Spleen (tissue), 7 donors: ENCODE measurements around the gene MAZ.

Source experiments
- POLR2A ChIP-seq, 3 donors: fragments of 450-650 bp; IDR thresholded peaks; one replicate each; pipeline ENCODE4 v1.5.1; 2017; ENCODE audit warnings: antibody characterized with exemption in 3 of 3, mild to moderate bottlenecking in 1 of 3
- TF ChIP-seq, protein P1 (sequence below), 11 experiments: fragments of 200-600 bp in 7 of 11; fragments of 450-650 bp in 4 of 11; sonication (generic) in 4 of 11; IDR thresholded peaks in 8 of 11; conservative IDR thresholded peaks in 3 of 11; 1 replicate in 7 of 11; 2 replicates in 4 of 11; pipeline versions ENCODE4 v1.4.0 to v1.8.0; 2016 to 2021; ENCODE audit warnings: antibody characterized with exemption in 11 of 11, inconsistent platforms in 4 of 11, mild to moderate bottlenecking in 1 of 11
- donor health status: DM: no; HTN: no; CAD: no; lungs with moderate emphysema.
- donor health status: DM: no; HTN: no; CAD: no.
- donor health status: DM: no; HTN: no; CAD: no.

DNA sequence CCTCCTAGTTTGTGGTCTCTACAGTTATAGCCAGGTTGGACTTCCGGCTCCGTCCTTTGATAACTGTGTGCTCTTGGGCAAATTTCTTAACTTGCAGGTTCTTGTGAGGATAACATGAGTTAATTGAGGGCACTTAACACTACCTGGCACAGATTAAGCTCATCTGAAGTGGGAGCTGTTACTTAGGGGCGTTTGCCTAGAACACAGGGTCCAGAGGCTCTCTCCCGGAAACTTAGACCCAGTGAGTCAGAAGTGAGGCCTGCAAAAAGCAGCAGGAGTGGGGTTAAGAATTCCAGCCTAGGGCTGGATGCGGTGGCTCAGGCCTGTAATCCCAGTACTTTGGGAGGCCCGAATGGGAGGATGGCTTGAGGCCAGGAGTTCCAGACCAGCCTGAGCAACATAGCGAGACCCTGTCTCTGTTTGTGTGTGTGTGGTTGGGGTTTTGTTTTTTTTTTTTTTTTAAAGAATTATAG lies 15.3 kb downstream of the MAZ start:
- TF ChIP-seq, protein P1, sequence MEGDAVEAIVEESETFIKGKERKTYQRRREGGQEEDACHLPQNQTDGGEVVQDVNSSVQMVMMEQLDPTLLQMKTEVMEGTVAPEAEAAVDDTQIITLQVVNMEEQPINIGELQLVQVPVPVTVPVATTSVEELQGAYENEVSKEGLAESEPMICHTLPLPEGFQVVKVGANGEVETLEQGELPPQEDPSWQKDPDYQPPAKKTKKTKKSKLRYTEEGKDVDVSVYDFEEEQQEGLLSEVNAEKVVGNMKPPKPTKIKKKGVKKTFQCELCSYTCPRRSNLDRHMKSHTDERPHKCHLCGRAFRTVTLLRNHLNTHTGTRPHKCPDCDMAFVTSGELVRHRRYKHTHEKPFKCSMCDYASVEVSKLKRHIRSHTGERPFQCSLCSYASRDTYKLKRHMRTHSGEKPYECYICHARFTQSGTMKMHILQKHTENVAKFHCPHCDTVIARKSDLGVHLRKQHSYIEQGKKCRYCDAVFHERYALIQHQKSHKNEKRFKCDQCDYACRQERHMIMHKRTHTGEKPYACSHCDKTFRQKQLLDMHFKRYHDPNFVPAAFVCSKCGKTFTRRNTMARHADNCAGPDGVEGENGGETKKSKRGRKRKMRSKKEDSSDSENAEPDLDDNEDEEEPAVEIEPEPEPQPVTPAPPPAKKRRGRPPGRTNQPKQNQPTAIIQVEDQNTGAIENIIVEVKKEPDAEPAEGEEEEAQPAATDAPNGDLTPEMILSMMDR (IDR thresholded peaks at IDR 0.05 in 8 of 11, conservative IDR thresholded peaks at IDR 0.05 in 3 of 11) = no peak
- TF ChIP-seq POLR2A (IDR thresholded peaks at IDR 0.05) = no peak
